Osteocyte (in vitro differentiated cells): ENCODE measurements around the gene PPP1R18. TPM values are rescaled to one million over a fixed set of nuclear protein-coding genes. Genes with fewer than 3 reads are reported as not detected.

ENCODE experiments used
- DNase-seq: peaks from one replicate; pipeline ENCODE4 v3.0.0; 2021; ENCODE audit warnings: mixed read lengths; ENCODE audit not compliant: unreplicated experiment; ENCODE audit errors: extremely low spot score
- H3K27ac Mint-ChIP-seq: one replicate; pipeline ENCODE4 v1.8.0; 2021; ENCODE audit warnings: mild to moderate bottlenecking, mixed read lengths; ENCODE audit not compliant: unreplicated experiment
- H3K27me3 Mint-ChIP-seq: one replicate; pipeline ENCODE4 v1.8.0; 2021; ENCODE audit warnings: mixed read lengths; ENCODE audit not compliant: unreplicated experiment
- H3K36me3 Mint-ChIP-seq: one replicate; pipeline ENCODE4 v1.8.0; 2021; ENCODE audit warnings: mixed read lengths; ENCODE audit not compliant: unreplicated experiment
- H3K4me1 Mint-ChIP-seq: one replicate; pipeline ENCODE4 v1.8.0; 2021; ENCODE audit warnings: mixed read lengths; ENCODE audit not compliant: unreplicated experiment
- H3K4me3 Mint-ChIP-seq: one replicate; pipeline ENCODE4 v1.8.0; 2021; ENCODE audit warnings: mild to moderate bottlenecking, moderate library complexity, mixed read lengths; ENCODE audit not compliant: unreplicated experiment
- H3K9me3 Mint-ChIP-seq: one replicate; pipeline ENCODE4 v1.8.0; 2021; ENCODE audit warnings: mixed read lengths; ENCODE audit not compliant: unreplicated experiment
- CTCF ChIP-seq: fragments of 200-600 bp; sonication (generic); IDR thresholded peaks from 2 replicates; pipeline ENCODE4 v1.5.0; 2021; ENCODE audit warnings: antibody characterized with exemption, mild to moderate bottlenecking, moderate library complexity
- total RNA-seq: library from RNA; stranded (reverse); gene quantifications from 2 replicates; pipeline ENCODE4 v1.2.1, GENCODE V29; 2021

The PPP1R18 gene
- total RNA-seq, 1 donor from 2014 or later = 134 TPM

GRCh38 chr6:30703821-30704220 is 17.4 kb upstream of the PPP1R18 start:
- no peak for TF ChIP-seq CTCF
- Mint-ChIP-seq H3K4me1 (peaks cover 12% of the 10 kb centered on the region), H3K27ac (no peak overlapping the region), H3K27me3 (no peaks in the 10 kb centered on the region), H3K9me3 (no peaks in the 10 kb centered on the region), H3K36me3 (peaks cover 49% of the 10 kb centered on the region), H3K4me3 (no peak overlapping the region)
- no peak for DNase-seq

GRCh38 chr6:30703011-30703410 is 16.6 kb upstream of the PPP1R18 start:
- DNase-seq = no peak
- H3K4me3 Mint-ChIP-seq = no peak overlapping the region
- TF ChIP-seq CTCF = no peak
- H3K27ac Mint-ChIP-seq = no peak overlapping the region
- H3K9me3 Mint-ChIP-seq = no peaks in the 10 kb centered on the region
- H3K36me3 Mint-ChIP-seq = peaks cover 43% of the 10 kb centered on the region
- no peaks in the 10 kb centered on the region for H3K27me3 Mint-ChIP-seq
- H3K4me1 Mint-ChIP-seq = peaks cover 10% of the 10 kb centered on the region

- no peak overlapping the region for H3K27ac Mint-ChIP-seq
Measured at GRCh38 chr6:30700340-30700739, 13.9 kb upstream of the PPP1R18 start.

GRCh38 chr6:30696432-30696831 is 10.0 kb upstream of the PPP1R18 start:
- TF ChIP-seq CTCF = no peak

More at GRCh38 chr6:30700340-30700739, 13.9 kb upstream of the PPP1R18 start:
- H3K27me3 Mint-ChIP-seq = no peaks in the 10 kb centered on the region
- no peak for TF ChIP-seq CTCF
- peaks cover 35% of the 10 kb centered on the region for H3K36me3 Mint-ChIP-seq
- peaks cover 7% of the 10 kb centered on the region for H3K4me1 Mint-ChIP-seq
- H3K4me3 Mint-ChIP-seq = no peak overlapping the region
- no peak for DNase-seq
- H3K9me3 Mint-ChIP-seq = no peaks in the 10 kb centered on the region

GRCh38 chr6:30691208-30691847 is 4.9 kb upstream of the PPP1R18 start:
- H3K27ac Mint-ChIP-seq = peak overlapping the region; percentile 93
- H3K36me3 Mint-ChIP-seq = no peaks in the 10 kb centered on the region
- no peak for DNase-seq
- H3K9me3 Mint-ChIP-seq = no peaks in the 10 kb centered on the region
- TF ChIP-seq CTCF = no peak
- no peaks in the 10 kb centered on the region for H3K27me3 Mint-ChIP-seq
- peak overlapping the region; percentile 90 for H3K4me3 Mint-ChIP-seq
- H3K4me1 Mint-ChIP-seq = peaks cover 54% of the 10 kb centered on the region

More at GRCh38 chr6:30696432-30696831, 10.0 kb upstream of the PPP1R18 start:
- H3K27me3 Mint-ChIP-seq = no peaks in the 10 kb centered on the region
- no peak overlapping the region for H3K4me3 Mint-ChIP-seq
- no peak for DNase-seq
- H3K9me3 Mint-ChIP-seq = no peaks in the 10 kb centered on the region
- peaks cover 20% of the 10 kb centered on the region for H3K4me1 Mint-ChIP-seq
- no peak overlapping the region for H3K27ac Mint-ChIP-seq
- peaks cover 6% of the 10 kb centered on the region for H3K36me3 Mint-ChIP-seq
